GM18867 (cell line): ENCODE measurements around the gene B4GALT2.
A peak's percentile ranks its signal among the peaks of the same experiment; 100 is the strongest.

ENCODE experiments used
- ATAC-seq: cut with Tn5 transposase; IDR thresholded peaks from one replicate; pipeline ENCODE4 v1.9.1; 2021; ENCODE audit warnings: mild to moderate bottlenecking, moderate library complexity; ENCODE audit not compliant: unreplicated experiment

The B4GALT2 gene

GRCh38 chr1:43969416-43969745 is 9.6 kb upstream of the B4GALT2 start:
- peak; percentile 3 for ATAC-seq

GRCh38 chr1:43969746-43970466 is 9.1 kb upstream of the B4GALT2 start, which contains the start of gene DPH2:
Gene DPH2 (plus strand): TSS chr1:43970010. CDS start chr1:43970176, 166 bp downstream.
- ATAC-seq: peak; percentile 77

- no peak for ATAC-seq
Measured at GRCh38 chr1:43970502-43970901, 8.5 kb upstream of the B4GALT2 start.

- ATAC-seq: no peak
Measured at GRCh38 chr1:43970911-43971310, 8.1 kb upstream of the B4GALT2 start.

- no peak for ATAC-seq
Measured at GRCh38 chr1:43971336-43971980, 7.6 kb upstream of the B4GALT2 start.

- ATAC-seq: no peak
Measured at GRCh38 chr1:43973981-43974442, 5.0 kb upstream of the B4GALT2 start.

GRCh38 chr1:43974443-43975248 is 4.4 kb upstream of the B4GALT2 start, which contains the start of gene ATP6V0B:
Gene ATP6V0B (plus strand): TSS chr1:43974960. CDS start chr1:43975041, 81 bp downstream.
- ATAC-seq: peak; percentile 66

GRCh38 chr1:43975249-43975961 is 3.6 kb upstream of the B4GALT2 start:
- ATAC-seq: peak; percentile 4

- ATAC-seq: no peak
Measured at GRCh38 chr1:43976045-43976444, 3.0 kb upstream of the B4GALT2 start.

- ATAC-seq: no peak
Measured at GRCh38 chr1:43976890-43977289, 2.1 kb upstream of the B4GALT2 start.

- ATAC-seq: no peak
Measured at GRCh38 chr1:43977376-43978263, 1.4 kb upstream of the B4GALT2 start.

- no peak for ATAC-seq
Measured at GRCh38 chr1:43978264-43978550, 803 bp upstream of the B4GALT2 start.

- ATAC-seq: no peak
Measured at GRCh38 chr1:43979261-43979527, 184 bp downstream of the B4GALT2 start.

GRCh38 chr1:43979528-43980254 is 681 bp downstream of the B4GALT2 start:
- no peak for ATAC-seq

GRCh38 chr1:43980255-43981134 is 1.5 kb downstream of the B4GALT2 start:
- ATAC-seq: no peak

GRCh38 chr1:43981135-43981491 is 2.1 kb downstream of the B4GALT2 start:
- ATAC-seq: no peak

GRCh38 chr1:43981636-43982035 is 2.6 kb downstream of the B4GALT2 start:
- ATAC-seq: no peak

GRCh38 chr1:43982241-43982640 is 3.2 kb downstream of the B4GALT2 start:
- no peak for ATAC-seq

- no peak for ATAC-seq
Measured at GRCh38 chr1:43982808-43983207, 3.8 kb downstream of the B4GALT2 start.
